Common myeloid progenitor, CD34-positive (primary cell): Measurements from ENCODE around the gene EFCAB8.
A peak's percentile ranks its signal among the peaks of the same experiment; 100 is the strongest.

Experiments used
- CTCF ChIA-PET: fragments of 350-600 bp; sonication (Branson Sonifier 250); formaldehyde crosslinking; loops from one replicate; lab custom pipeline; 2021; ENCODE audit warnings: antibody characterized with exemption; lab: Charles Lee
- POLR2A ChIA-PET: fragments of 350-600 bp; sonication (Branson Sonifier 250); formaldehyde crosslinking; loops from one replicate; lab custom pipeline; 2021; ENCODE audit warnings: antibody characterized with exemption; lab: Charles Lee
- DNase-seq, 3 donors: peaks; one replicate each; pipeline versions ENCODE4 v3.0.0 to v3.0.0-alpha.2; 2013
- H3K27ac ChIP-seq, 2 experiments: 1 replicate in 1 of 2; 2 replicates in 1 of 2; pipeline ENCODE4 v1.7.0; 2013; ENCODE audit warnings: inconsistent platforms in 2 of 2, low read length in 2 of 2, mild to moderate bottlenecking in 2 of 2, low read depth in 1 of 2, moderate library complexity in 1 of 2; ENCODE audit not compliant: severe bottlenecking in 2 of 2, insufficient read depth in 1 of 2, poor library complexity in 1 of 2
- H3K27me3 ChIP-seq, 5 experiments: replicated peaks in 2 of 5; 1 replicate in 3 of 5; 2 replicates in 2 of 5; pipeline versions ENCODE4 v1.6.1 to v1.7.0; 2013; ENCODE audit warnings: low read length in 4 of 5, mild to moderate bottlenecking in 2 of 5, moderate library complexity in 2 of 5, inconsistent platforms in 1 of 5; ENCODE audit not compliant: insufficient read depth in 5 of 5, control insufficient read depth in 4 of 5
- H3K36me3 ChIP-seq, 4 experiments: 1 replicate in 2 of 4; 2 replicates in 2 of 4; pipeline versions ENCODE4 v1.6.1 to v1.7.0; 2013; ENCODE audit warnings: low read length in 3 of 4, control low read depth in 1 of 4, mild to moderate bottlenecking in 1 of 4; ENCODE audit not compliant: control insufficient read depth in 4 of 4, insufficient read depth in 4 of 4
- H3K4me1 ChIP-seq, 4 experiments: 1 replicate in 3 of 4; 2 replicates in 1 of 4; pipeline versions ENCODE4 v1.6.1 to v1.7.1; 2013; ENCODE audit warnings: low read length in 3 of 4, mild to moderate bottlenecking in 3 of 4, control low read depth in 1 of 4, inconsistent platforms in 1 of 4, moderate library complexity in 1 of 4; ENCODE audit not compliant: control insufficient read depth in 4 of 4, insufficient read depth in 4 of 4; ENCODE audit errors: control extremely low read depth in 1 of 4
- H3K4me3 ChIP-seq, 7 experiments: 1 replicate in 4 of 7; 2 replicates in 3 of 7; pipeline versions ENCODE4 v1.5.1 to v1.7.0; 2013; ENCODE audit warnings: mild to moderate bottlenecking in 7 of 7, low read length in 6 of 7, moderate library complexity in 6 of 7, inconsistent platforms in 2 of 7, low read depth in 2 of 7, control low read depth in 1 of 7; ENCODE audit not compliant: insufficient read depth in 4 of 7, control insufficient read depth in 1 of 7; ENCODE audit errors: extremely low read depth in 1 of 7
- H3K9me3 ChIP-seq, 5 experiments: 1 replicate in 4 of 5; 2 replicates in 1 of 5; pipeline versions ENCODE4 v1.6.1 to v1.7.1; 2013; ENCODE audit warnings: low read length in 4 of 5, mild to moderate bottlenecking in 2 of 5, inconsistent platforms in 1 of 5, low read depth in 1 of 5, moderate library complexity in 1 of 5; ENCODE audit not compliant: control insufficient read depth in 4 of 5, insufficient read depth in 2 of 5; ENCODE audit errors: control extremely low read depth in 1 of 5
- WGBS: methylation state at CpG from one replicate; pipeline ENCODE4 v1.1.5; 2013; ENCODE audit not compliant: insufficient coverage; 5-methylcytosine and 5-hydroxymethylcytosine counted together

The EFCAB8 gene

DNA sequence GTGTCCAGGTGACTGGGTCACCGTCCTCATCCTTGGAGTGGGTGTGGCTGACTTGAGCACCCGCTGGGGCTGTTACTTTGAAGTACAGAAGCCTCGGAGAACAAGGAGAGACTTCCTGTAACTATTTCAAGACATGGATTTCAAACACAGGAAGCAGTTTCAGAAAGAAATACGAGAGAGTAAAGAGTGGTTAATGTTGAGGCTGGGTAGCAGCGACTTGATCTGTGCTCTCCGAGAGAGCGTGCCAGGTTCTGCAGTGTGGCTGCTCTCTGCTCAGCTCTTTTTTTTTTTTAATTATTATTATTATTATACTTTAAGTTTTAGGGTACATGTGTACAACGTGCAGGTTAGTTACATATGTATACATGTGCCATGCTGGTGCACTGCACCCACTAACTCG lies 17.5 kb upstream of the EFCAB8 start:
- Histone ChIP-seq H3K36me3 (peaks cover 30 to 82% (median 58%) of the 10 kb centered on the region in 4 experiments), H3K9me3 (no peaks in the 10 kb centered on the region), H3K27me3 (no peaks in the 10 kb centered on the region), H3K4me3 (peak overlapping the region in 1 of 7 experiments; percentile 10), H3K27ac (no peak overlapping the region), H3K4me1 (peaks cover 0 to 4% (median 0%) of the 10 kb centered on the region in 4 experiments)
- ChIA-PET POLR2A (interaction anchor here (1.0 to 1.1 kb wide), 2 partner anchors 9 to 21 kb away, joined by 3 read pairs; no protein-coding TSS in a partner anchor), CTCF (no interaction called here)
- 14% methylated on average over 1 of the region's 9 CpGs for WGBS
- no peak for DNase-seq

DNA sequence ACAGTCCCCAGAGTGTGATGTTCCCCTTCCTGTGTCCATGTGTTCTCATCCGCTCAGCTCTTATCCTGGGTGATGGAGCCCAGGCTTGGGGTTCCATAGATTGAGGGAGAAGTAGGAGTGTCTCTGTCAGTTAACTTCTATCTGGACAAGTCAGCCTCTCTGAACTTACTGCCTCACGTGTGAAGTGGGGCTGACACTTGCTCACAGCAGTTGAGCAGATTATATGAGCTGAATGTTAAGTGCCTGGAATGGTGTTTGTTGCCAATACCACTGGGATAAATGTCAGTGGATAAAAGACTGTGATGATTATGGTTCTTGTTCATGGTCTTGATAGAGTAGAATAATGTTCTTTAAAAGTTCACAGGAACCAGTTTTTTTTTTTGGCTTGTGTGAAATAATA lies 17.1 kb upstream of the EFCAB8 start:
- ChIA-PET CTCF (no interaction called here), POLR2A (interaction anchor here (1.1 kb wide), 1 partner anchor 21 kb away, joined by 3 read pairs; no protein-coding TSS in a partner anchor)
- no peaks in the 10 kb centered on the region for H3K9me3 ChIP-seq
- 93% methylated on average over 1 of the region's 2 CpGs for WGBS
- peaks cover 0 to 4% (median 0%) of the 10 kb centered on the region in 4 experiments for H3K4me1 ChIP-seq
- H3K27ac ChIP-seq: no peak overlapping the region
- H3K4me3 ChIP-seq: no peak overlapping the region
- H3K36me3 ChIP-seq: peaks cover 30 to 82% (median 58%) of the 10 kb centered on the region in 4 experiments
- no peak for DNase-seq
- H3K27me3 ChIP-seq: no peaks in the 10 kb centered on the region

DNA sequence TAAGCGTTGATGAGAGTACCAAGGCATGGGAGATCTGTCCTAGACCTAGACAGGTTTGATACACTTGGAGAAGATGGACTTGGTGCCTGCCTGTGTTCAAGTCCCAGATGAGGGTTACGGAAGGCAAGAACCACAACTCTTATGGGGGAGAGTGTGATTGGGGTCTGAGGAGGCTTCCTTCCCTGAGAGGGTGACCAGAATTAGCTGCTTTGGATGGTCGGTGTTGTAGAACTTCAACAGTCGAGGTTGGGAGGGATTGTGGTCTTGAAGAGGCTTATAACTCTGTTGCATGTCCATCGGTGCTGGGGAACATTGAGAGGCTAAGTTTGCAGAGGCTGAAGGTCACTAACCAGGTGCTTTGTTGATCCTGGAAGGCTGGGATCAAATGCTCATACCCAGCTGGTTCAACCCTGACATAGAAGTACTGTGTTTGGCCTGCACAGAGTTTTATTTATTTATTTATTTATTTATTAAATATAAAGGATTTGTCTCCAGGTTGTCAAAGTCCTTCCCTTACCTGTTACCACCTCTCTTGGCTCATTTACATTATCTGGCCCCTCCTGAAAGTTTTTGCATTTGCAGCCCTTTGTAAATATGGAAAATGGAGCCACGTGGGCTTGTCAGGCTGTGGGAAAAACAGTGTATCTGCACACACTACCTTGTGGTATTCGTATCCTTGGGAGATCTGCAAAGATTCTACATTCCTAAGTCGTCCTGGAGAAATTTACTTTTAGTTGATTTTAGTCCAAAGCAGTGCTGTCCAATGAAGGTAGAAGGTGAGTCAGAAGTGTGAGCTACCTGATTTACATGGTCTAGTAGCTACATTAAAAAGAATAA lies 15.8 kb upstream of the EFCAB8 start:
- H3K4me1 ChIP-seq: peaks cover 0 to 4% (median 0%) of the 10 kb centered on the region in 4 experiments
- H3K9me3 ChIP-seq: no peaks in the 10 kb centered on the region
- peaks cover 35 to 86% (median 58%) of the 10 kb centered on the region in 4 experiments for H3K36me3 ChIP-seq
- H3K27me3 ChIP-seq: no peaks in the 10 kb centered on the region
- ChIA-PET POLR2A (no interaction called here), CTCF (interaction anchor here (1.0 kb wide), 1 partner anchor 178 kb away, joined by 3 read pairs; no protein-coding TSS in a partner anchor)
- H3K4me3 ChIP-seq: no peak overlapping the region
- no peak for DNase-seq
- 98% methylated on average over 6 of the region's 8 CpGs for WGBS
- no peak overlapping the region for H3K27ac ChIP-seq

DNA sequence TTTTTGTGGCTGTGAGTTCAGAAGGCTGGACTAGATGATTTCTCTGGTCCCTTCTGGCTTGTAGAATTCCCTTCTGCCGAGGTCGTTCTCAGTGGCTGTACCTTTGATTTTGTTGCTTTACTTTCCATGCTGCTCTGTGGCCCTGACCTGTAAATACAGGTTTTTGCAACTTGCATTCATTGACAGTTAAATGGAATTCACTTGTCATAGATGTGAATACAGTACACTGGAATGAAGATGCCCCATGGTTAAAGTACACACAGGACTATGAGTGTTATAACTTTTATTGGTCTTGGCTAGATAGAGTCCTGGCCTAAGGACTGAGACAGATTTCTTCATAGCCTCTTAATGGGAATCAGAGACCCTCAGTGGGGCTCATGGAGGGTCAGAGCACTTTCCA lies 12.9 kb upstream of the EFCAB8 start:
- WGBS: 100% methylated on average over 1 of the region's 2 CpGs
- Histone ChIP-seq H3K27ac (no peak overlapping the region), H3K4me3 (no peak overlapping the region), H3K27me3 (no peaks in the 10 kb centered on the region), H3K9me3 (no peaks in the 10 kb centered on the region), H3K36me3 (peaks cover 28 to 81% (median 54%) of the 10 kb centered on the region in 4 experiments), H3K4me1 (peaks cover 0 to 4% (median 0%) of the 10 kb centered on the region in 4 experiments)
- ChIA-PET CTCF (no interaction called here), POLR2A (no interaction called here)
- no peak for DNase-seq

DNA sequence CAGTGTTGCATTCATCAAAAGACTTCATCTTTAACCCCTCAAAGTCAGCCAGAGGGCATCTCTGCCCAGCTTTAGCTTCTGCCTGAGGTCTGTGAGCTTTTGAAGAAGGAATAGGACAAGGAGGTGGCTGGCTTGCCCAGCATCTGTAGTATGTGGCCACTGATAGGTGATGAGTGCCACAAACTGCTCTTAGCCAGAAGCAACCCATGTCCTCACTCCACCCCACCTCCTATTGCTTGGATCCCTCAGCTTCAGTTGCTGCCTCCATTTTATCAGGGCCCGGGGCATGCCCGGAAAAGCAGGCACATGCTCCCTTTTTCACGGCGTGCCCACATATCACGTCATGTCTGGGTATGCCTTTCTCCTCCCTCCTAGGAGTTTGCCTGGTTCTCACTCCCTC lies 11.9 kb upstream of the EFCAB8 start:
- H3K9me3 ChIP-seq: no peaks in the 10 kb centered on the region
- no peaks in the 10 kb centered on the region for H3K27me3 ChIP-seq
- no peaks in the 10 kb centered on the region for H3K4me1 ChIP-seq
- 100% methylated on average over 2 of the region's 5 CpGs for WGBS
- ChIA-PET POLR2A (no interaction called here), CTCF (interaction anchor here (1.5 kb wide), 1 partner anchor 18 kb away, joined by 4 read pairs; no protein-coding TSS in a partner anchor)
- peaks cover 34 to 82% (median 54%) of the 10 kb centered on the region in 4 experiments for H3K36me3 ChIP-seq
- H3K4me3 ChIP-seq: no peak overlapping the region
- H3K27ac ChIP-seq: no peak overlapping the region
- no peak for DNase-seq

DNA sequence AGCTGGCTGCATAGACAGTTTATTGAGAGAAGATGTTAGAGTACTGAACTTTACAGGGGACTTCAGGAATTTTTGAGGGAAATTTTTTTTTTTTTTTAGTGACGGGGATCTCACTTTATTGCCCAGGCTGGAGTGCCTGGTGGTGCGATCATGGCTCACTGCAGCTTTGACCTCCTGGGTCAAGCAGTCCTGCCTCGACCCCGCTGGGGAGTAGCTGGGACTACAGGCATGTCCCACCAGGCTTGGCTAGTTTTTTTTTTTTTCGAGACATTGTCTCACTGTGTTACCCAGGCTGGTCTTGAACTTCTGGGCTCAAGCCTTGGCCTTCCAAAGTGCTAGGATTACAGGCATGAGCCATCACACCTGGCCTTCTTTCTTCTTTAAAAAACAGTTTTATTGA lies 10.8 kb upstream of the EFCAB8 start:
- Histone ChIP-seq H3K9me3 (no peaks in the 10 kb centered on the region), H3K36me3 (peaks cover 26 to 80% (median 46%) of the 10 kb centered on the region in 4 experiments), H3K4me1 (no peaks in the 10 kb centered on the region), H3K27me3 (no peaks in the 10 kb centered on the region), H3K27ac (no peak overlapping the region), H3K4me3 (no peak overlapping the region)
- ChIA-PET POLR2A (interaction anchor here (0.6 kb wide), 1 partner anchor 327 kb away, joined by 6 read pairs; no protein-coding TSS in a partner anchor), CTCF (interaction anchor here (1.5 kb wide), 1 partner anchor 19 kb away, joined by 4 read pairs; no protein-coding TSS in a partner anchor)
- 94% methylated on average over 5 of the region's 5 CpGs for WGBS
- DNase-seq: no peak

DNA sequence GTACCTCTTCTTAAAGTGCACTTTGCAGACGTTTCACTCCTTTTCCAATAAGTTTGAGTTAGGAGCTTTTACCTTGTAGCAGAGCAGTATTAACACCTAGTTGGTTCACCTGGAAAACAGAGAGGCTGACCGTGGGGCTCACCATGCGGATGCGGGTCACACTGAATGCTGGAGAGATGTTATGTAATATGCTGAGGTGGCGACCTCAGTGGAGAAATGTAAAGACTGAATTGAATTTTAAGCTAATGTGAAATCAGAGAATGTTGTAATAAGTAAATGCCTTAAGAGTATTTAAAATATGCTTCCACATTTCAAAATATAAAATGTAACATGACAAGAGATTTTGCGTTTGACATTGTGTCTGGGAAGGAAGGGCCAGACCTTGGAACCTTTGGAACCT lies 9.9 kb upstream of the EFCAB8 start:
- no peak overlapping the region for H3K4me3 ChIP-seq
- POLR2A ChIA-PET: no interaction called here
- no peak for DNase-seq
- no peaks in the 10 kb centered on the region for H3K4me1 ChIP-seq
- 100% methylated on average over 5 of the region's 6 CpGs for WGBS
- H3K36me3 ChIP-seq: peaks cover 26 to 77% (median 44%) of the 10 kb centered on the region in 4 experiments
- H3K27ac ChIP-seq: no peak overlapping the region
- no peaks in the 10 kb centered on the region for H3K27me3 ChIP-seq
- CTCF ChIA-PET: no interaction called here
- no peaks in the 10 kb centered on the region for H3K9me3 ChIP-seq
